Parathyroid adenoma (tissue), 2 donors: ENCODE results near the gene C15orf39.

Experiments
- H2AFZ ChIP-seq: fragments of 300-600 bp; sonication (generic); one replicate; pipeline ENCODE4 v1.7.0; 2017; ENCODE audit warnings: antibody characterized with exemption, mild to moderate bottlenecking
- H3K27ac ChIP-seq: fragments of 300-600 bp; sonication (generic); one replicate; pipeline ENCODE4 v1.7.0; 2017
- H3K27me3 ChIP-seq: fragments of 300-600 bp; sonication (generic); one replicate; pipeline ENCODE4 v1.7.0; 2017; ENCODE audit warnings: low read length; ENCODE audit not compliant: control insufficient read depth, insufficient read depth
- H3K36me3 ChIP-seq: fragments of 300-600 bp; sonication (generic); one replicate; pipeline ENCODE4 v1.7.0; 2017; ENCODE audit warnings: low read length; ENCODE audit not compliant: control insufficient read depth, insufficient read depth
- H3K4me1 ChIP-seq: fragments of 300-600 bp; sonication (generic); one replicate; pipeline ENCODE4 v1.7.0; 2017; ENCODE audit warnings: control low read depth
- H3K4me2 ChIP-seq: fragments of 300-600 bp; sonication (generic); one replicate; pipeline ENCODE4 v1.7.0; 2017; ENCODE audit warnings: low read length
- H3K4me3 ChIP-seq: fragments of 300-600 bp; sonication (generic); one replicate; pipeline ENCODE4 v1.7.0; 2017; ENCODE audit warnings: low read depth, low read length
- H3K79me2 ChIP-seq: fragments of 300-600 bp; sonication (generic); one replicate; pipeline ENCODE4 v1.7.0; 2017; ENCODE audit warnings: control low read depth
- H3K9ac ChIP-seq: fragments of 300-600 bp; sonication (generic); one replicate; pipeline ENCODE4 v1.7.0; 2017; ENCODE audit warnings: mild to moderate bottlenecking
- H3K9me3 ChIP-seq: fragments of 300-600 bp; sonication (generic); one replicate; pipeline ENCODE4 v1.7.0; 2017; ENCODE audit warnings: low read length; ENCODE audit not compliant: control insufficient read depth
- TF ChIP-seq, protein P1 (sequence below): fragments of 300-600 bp; sonication (generic); IDR thresholded peaks from one replicate; pipeline ENCODE4 v1.7.0; 2017; ENCODE audit warnings: antibody characterized with exemption, mild to moderate bottlenecking
- donor health status: primary hyperparathyroidism.

Gene C15orf39

DNA sequence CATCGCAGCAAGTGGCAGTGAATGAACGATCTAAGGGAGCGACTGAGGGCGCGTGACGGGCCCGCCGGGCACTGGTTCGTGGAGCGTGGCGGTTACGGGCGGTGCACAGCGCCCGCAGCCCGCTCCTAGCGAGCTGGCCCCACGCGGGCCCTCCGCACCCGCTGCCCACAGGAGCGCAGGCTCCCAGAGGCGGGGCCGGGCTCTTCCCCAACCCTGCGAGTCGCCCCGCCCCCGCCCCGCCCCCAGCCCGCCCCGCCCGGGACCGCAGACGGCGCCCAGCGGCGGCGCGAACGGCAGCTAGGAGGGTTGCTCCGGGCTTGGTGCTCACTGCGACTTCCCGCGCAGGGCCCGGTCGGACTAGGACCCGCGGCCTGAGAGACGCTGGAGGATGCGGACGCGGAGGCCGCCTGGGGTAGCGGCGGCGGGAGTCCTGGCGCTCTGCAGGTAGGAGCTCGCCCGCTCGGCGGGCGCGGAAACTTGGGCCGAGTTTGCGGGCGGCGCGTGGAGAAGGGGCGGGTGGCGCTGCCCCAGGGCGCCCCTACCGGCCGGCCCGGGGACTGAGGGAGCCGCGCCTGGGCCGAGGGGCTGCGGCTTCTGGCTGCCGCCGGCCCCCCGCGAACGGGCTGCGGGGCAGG is at the start of gene C15orf39:
Gene C15orf39, plus strand, starts transcription at position 267 of the 635 bp plus-strand sequence. CDS start 4,167 bp downstream, outside the sequence.
- Histone ChIP-seq H3K4me2 (peak within 1 kb of the TSS; percentile 89), H3K79me2 (peaks cover 21% of the 10 kb centered on the region), H3K4me1 (peaks cover 16% of the 10 kb centered on the region), H3K27ac (peak within 1 kb of the TSS; percentile 93), H3K9me3 (no peaks in the 10 kb centered on the region), H3K9ac (peak within 1 kb of the TSS; percentile 53), H3K36me3 (no peaks in the 10 kb centered on the region), H3K4me3 (peak within 1 kb of the TSS; percentile 91), H3K27me3 (no peaks in the 10 kb centered on the region), H2AFZ (peak within 1 kb of the TSS; percentile 68)
- TF ChIP-seq, protein P1, sequence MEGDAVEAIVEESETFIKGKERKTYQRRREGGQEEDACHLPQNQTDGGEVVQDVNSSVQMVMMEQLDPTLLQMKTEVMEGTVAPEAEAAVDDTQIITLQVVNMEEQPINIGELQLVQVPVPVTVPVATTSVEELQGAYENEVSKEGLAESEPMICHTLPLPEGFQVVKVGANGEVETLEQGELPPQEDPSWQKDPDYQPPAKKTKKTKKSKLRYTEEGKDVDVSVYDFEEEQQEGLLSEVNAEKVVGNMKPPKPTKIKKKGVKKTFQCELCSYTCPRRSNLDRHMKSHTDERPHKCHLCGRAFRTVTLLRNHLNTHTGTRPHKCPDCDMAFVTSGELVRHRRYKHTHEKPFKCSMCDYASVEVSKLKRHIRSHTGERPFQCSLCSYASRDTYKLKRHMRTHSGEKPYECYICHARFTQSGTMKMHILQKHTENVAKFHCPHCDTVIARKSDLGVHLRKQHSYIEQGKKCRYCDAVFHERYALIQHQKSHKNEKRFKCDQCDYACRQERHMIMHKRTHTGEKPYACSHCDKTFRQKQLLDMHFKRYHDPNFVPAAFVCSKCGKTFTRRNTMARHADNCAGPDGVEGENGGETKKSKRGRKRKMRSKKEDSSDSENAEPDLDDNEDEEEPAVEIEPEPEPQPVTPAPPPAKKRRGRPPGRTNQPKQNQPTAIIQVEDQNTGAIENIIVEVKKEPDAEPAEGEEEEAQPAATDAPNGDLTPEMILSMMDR = peak; percentile 68

DNA sequence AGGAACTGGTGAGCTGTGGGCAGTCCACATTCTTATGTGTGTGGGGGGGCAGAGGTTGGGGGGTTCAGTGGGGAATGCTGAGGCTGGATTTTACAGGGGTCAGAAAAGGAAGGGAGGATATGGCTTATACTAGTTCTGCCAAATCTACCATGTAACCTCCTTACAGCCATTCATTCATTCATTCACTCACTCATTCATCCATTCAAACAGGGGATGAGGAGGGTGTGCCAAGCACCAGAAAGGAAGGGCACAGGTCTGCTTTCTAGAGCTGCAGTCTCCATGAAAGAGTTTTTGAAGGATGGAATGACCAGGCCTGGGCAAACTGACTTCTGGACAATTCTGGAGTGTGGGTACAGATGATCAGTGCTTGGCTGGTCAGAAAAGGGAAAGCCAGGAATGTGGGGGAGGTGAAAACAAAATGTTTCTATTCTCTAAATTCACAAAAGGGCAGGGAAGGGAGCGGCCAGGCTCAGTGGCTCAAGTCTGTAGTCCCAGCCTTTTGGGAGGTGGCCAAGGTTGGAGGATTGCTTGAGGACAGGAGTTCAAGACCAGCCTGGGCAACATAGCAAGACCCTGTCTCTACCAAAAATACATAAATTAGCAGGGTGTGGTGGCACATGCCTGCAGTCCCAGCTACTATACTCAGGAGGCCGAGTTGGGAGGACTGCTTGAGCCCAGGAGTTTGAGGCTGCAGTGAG is 49.2 kb upstream of the C15orf39 start:
- no peaks in the 10 kb centered on the region for H3K36me3 ChIP-seq
- no peaks in the 10 kb centered on the region for H3K4me1 ChIP-seq
- H3K27ac ChIP-seq = no peak overlapping the region
- TF ChIP-seq, protein P1 = no peak
- no peaks in the 10 kb centered on the region for H3K9me3 ChIP-seq
- no peaks in the 10 kb centered on the region for H3K79me2 ChIP-seq
- H3K4me3 ChIP-seq = no peak overlapping the region
- no peaks in the 10 kb centered on the region for H3K27me3 ChIP-seq
- H3K9ac ChIP-seq = no peak overlapping the region
- no peak overlapping the region for H3K4me2 ChIP-seq
- H2AFZ ChIP-seq = no peak overlapping the region

DNA sequence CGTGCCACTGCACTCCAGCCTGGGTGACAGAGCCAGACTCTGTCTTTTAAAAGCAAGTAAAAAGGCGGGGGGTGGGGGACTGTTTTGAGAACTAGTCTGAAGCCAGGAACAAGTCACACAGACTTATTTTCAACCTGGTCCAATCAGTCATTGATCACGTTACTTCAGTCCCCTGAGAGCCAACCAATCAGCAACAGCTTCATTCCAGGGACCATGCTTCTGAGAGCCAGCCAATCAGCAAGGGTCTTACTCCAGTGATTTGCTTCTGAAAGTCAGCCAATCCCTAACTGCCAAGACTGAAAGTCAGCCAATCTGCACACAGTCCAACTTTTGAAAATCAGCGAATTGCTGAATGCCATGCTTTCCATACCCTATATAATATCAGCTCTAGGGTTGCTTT is 48.6 kb upstream of the C15orf39 start:
- Histone ChIP-seq H3K36me3 (no peaks in the 10 kb centered on the region), H3K4me3 (no peak overlapping the region), H3K4me2 (no peak overlapping the region), H3K27ac (no peak overlapping the region), H2AFZ (no peak overlapping the region), H3K27me3 (no peaks in the 10 kb centered on the region), H3K4me1 (no peaks in the 10 kb centered on the region), H3K9me3 (no peaks in the 10 kb centered on the region), H3K9ac (no peak overlapping the region), H3K79me2 (no peaks in the 10 kb centered on the region)
- TF ChIP-seq, protein P1 = no peak

DNA sequence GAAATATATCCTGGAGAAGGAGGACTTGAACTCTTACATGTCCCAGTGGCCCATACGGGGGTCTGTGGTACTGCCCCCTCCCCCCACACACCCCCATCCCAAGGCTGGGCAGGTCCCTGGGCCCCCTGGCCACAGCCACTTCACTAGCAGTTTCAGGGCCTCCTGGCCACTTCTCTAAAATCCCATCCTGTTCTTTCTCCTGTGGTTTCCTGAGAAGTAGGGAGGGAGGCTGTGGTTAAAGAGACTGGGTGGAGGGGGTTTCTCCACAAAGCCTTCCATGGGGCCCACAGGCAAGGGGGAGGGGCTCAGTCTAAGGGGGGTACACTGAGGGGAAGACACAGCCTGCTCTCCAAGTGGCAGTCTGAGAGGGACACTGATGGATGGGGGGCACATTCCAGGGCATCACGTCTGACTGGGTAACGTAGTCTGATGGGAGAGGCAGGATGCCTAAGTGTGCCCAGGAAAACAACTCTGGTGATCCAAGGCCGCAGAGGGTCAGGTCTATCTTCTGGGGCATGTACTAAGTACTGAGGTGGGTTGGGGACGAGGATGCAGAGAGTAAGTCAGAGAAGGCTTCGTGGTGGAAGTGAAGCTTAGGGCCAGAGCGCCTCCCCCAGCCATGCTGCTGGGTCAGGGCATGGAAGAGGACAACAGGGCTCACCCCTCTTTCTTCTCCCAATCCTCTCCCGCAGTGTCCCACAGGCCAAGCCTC is 48.0 kb upstream of the C15orf39 start:
- TF ChIP-seq, protein P1 = no peak
- Histone ChIP-seq H3K9me3 (no peaks in the 10 kb centered on the region), H3K36me3 (no peaks in the 10 kb centered on the region), H3K79me2 (no peaks in the 10 kb centered on the region), H3K27me3 (no peaks in the 10 kb centered on the region), H3K4me3 (no peak overlapping the region), H3K27ac (no peak overlapping the region), H2AFZ (no peak overlapping the region), H3K4me2 (no peak overlapping the region), H3K9ac (no peak overlapping the region), H3K4me1 (no peaks in the 10 kb centered on the region)
